ENCODE results near the gene MAT2A. TPM values are rescaled to one million over a fixed set of nuclear protein-coding genes. Genes with fewer than 3 reads are reported as not detected.
"Not testable (repeated sequence)": the region's sequence is repeated elsewhere in the genome, so short reads cannot be mapped to it uniquely, and the experiment has no call there.

The MAT2A gene
- total and polyA plus RNA-seq, 2 experiments from 2014 or later = 225 to 405 TPM

DNA sequence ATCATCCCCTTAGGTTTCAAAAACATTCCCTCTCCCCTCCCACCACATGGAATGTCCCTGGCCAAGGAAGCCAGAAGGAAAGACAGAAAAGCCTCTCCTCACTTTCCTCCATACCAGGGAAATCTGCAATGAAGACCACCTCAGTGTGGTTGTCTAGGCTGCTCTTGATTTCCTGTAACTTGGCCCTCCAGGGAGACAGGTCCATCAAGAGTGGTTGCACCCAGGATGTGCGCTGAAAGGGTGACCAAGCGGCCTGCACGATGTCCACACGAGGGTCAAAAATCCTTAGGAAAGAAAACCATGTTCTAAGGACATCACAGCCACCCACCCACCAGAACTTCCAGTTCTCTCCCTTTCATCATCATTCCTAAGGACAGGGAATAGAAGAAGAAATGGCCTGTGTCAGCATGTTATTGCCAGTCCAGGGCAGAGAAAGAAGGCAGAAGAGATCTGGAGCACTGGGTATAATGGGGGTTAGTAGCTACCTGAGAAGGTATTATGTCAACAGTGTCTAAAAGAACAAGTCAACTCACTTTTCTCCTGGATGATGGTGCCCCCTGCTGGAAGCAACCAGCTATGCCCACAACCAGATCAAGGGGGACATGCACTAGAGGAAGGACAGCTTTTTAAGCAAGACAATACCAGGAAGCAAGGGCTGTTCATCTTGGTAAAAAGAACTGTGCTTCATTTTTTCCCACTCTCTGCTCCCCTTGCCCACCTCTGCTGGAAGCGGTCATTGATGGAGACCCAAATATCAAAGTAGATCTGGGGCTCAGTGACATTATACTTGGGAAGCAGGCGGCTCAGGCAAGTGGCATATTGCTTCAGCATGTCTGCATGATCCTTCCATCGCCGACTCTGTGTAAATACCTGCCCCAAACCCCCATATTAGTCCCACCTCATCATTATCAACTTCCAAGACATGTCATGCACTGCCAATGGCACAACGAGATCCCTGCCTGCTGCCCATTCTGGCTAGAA lies 13.0 kb downstream of the MAT2A start:
- Histone ChIP-seq H3K4me3 (no peak overlapping the region), H3K9me3 (ENCODE audit: low read depth) (no peaks in the 10 kb centered on the region), H3K36me3 (peaks cover 29% of the 10 kb centered on the region), H3K4me1 (ENCODE audit: low read depth) (no peaks in the 10 kb centered on the region), H3K27ac (no peak overlapping the region), H3K27me3 (no peaks in the 10 kb centered on the region)
- TF ChIP-seq, protein P1, sequence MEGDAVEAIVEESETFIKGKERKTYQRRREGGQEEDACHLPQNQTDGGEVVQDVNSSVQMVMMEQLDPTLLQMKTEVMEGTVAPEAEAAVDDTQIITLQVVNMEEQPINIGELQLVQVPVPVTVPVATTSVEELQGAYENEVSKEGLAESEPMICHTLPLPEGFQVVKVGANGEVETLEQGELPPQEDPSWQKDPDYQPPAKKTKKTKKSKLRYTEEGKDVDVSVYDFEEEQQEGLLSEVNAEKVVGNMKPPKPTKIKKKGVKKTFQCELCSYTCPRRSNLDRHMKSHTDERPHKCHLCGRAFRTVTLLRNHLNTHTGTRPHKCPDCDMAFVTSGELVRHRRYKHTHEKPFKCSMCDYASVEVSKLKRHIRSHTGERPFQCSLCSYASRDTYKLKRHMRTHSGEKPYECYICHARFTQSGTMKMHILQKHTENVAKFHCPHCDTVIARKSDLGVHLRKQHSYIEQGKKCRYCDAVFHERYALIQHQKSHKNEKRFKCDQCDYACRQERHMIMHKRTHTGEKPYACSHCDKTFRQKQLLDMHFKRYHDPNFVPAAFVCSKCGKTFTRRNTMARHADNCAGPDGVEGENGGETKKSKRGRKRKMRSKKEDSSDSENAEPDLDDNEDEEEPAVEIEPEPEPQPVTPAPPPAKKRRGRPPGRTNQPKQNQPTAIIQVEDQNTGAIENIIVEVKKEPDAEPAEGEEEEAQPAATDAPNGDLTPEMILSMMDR (IDR thresholded peaks at IDR 0.05; ENCODE audit: low read depth, low read length) = peak; percentile 92
- DNase-seq (ENCODE audit: low read depth in 1 of 2, low spot score in 1 of 2) = peak; percentile 77 to 83

- TF ChIP-seq, protein P1 (IDR thresholded peaks at IDR 0.05; ENCODE audit: low read depth, low read length) = no peak
- H3K4me3 ChIP-seq = no peak overlapping the region
- H3K9me3 ChIP-seq (ENCODE audit: low read depth) = no peaks in the 10 kb centered on the region
- DNase-seq (ENCODE audit: low read depth in 1 of 2, low spot score in 1 of 2) = no peak
- H3K27ac ChIP-seq = no peak overlapping the region
- H3K36me3 ChIP-seq = peaks cover 29% of the 10 kb centered on the region
- H3K27me3 ChIP-seq = no peaks in the 10 kb centered on the region
- H3K4me1 ChIP-seq (ENCODE audit: low read depth) = no peaks in the 10 kb centered on the region
These were observed 14.2 kb downstream of the MAT2A start for GRCh38 chr2:85553184-85553583.

DNA sequence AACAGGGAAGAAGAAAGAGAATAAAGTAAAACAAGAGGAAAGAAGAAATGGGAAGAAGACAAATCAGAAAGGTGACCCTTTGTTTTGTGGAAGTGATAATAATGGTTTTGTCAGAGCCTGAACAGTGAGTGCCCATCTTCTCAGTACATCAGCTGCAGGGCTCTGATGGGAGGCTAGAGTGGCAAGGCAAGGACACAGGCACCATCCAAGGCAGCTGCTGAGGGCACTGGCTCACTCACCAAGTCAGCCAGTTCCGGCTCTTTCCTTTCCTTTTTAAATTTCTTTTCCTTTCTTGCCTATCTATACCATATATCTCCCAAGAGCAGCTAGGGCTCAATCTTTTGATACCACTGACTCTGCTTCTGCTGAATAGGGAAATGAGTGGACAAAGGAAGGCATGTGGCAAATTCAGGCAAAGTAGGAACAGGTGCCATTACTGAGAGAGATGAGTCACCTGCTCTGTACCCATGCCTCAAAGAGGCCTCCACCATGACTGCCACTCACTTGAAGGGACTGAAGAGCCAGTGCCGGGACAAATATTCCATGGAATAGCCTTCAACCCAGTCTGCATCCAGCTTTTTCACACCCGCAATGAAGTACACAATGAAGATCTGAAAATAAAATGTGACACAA lies 16.1 kb downstream of the MAT2A start:
- Histone ChIP-seq H3K27ac (no peak overlapping the region), H3K27me3 (no peaks in the 10 kb centered on the region), H3K4me3 (no peak overlapping the region), H3K36me3 (peaks cover 27% of the 10 kb centered on the region), H3K4me1 (ENCODE audit: low read depth) (no peaks in the 10 kb centered on the region), H3K9me3 (ENCODE audit: low read depth) (no peaks in the 10 kb centered on the region)
- TF ChIP-seq, protein P1 (IDR thresholded peaks at IDR 0.05; ENCODE audit: low read depth, low read length) = no peak
- DNase-seq (ENCODE audit: low read depth in 1 of 2, low spot score in 1 of 2) = no peak

- DNase-seq (ENCODE audit: low read depth in 1 of 2, low spot score in 1 of 2) = no peak
- Histone ChIP-seq H3K4me1 (ENCODE audit: low read depth) (no peaks in the 10 kb centered on the region), H3K36me3 (peaks cover 15% of the 10 kb centered on the region), H3K27ac (no peak overlapping the region), H3K27me3 (no peaks in the 10 kb centered on the region), H3K9me3 (ENCODE audit: low read depth) (no peaks in the 10 kb centered on the region), H3K4me3 (no peak overlapping the region)
- TF ChIP-seq, protein P1 (IDR thresholded peaks at IDR 0.05; ENCODE audit: low read depth, low read length) = no peak
These were observed 18.2 kb downstream of the MAT2A start for GRCh38 chr2:85557130-85557529.

GRCh38 chr2:85558160-85558559 lies 19.2 kb downstream of the MAT2A start:
- Histone ChIP-seq H3K4me3 (no peak overlapping the region), H3K36me3 (peaks cover 8% of the 10 kb centered on the region), H3K4me1 (ENCODE audit: low read depth) (no peaks in the 10 kb centered on the region), H3K9me3 (ENCODE audit: low read depth) (no peaks in the 10 kb centered on the region), H3K27ac (no peak overlapping the region), H3K27me3 (no peaks in the 10 kb centered on the region)
- DNase-seq (ENCODE audit: low read depth in 1 of 2, low spot score in 1 of 2) = no peak
- TF ChIP-seq, protein P1 (IDR thresholded peaks at IDR 0.05; ENCODE audit: low read depth, low read length) = no peak

DNA sequence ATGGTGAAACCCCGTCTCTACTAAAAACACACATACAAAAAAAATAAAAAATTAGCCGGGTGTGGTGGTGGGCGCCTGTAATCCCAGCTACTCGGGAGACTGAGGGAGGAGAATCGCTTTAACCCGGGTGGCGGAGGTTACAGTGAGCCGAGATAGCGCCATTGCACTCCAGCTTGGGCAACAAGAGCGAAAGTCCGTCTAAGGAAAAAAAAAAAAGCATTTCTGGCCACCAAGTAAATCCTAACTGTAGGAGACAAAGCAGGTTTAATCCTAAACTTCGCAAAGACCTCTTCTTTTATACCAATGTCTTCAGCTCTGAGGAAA lies 21.4 kb downstream of the MAT2A start:
- not testable (repeated sequence) for H3K36me3 ChIP-seq; H3K4me1 ChIP-seq (ENCODE audit: low read depth)

More for the DNA sequence above, 21.4 kb downstream of the MAT2A start:
- not testable (repeated sequence) for H3K9me3 ChIP-seq (ENCODE audit: low read depth); H3K27ac ChIP-seq; H3K27me3 ChIP-seq; DNase-seq (ENCODE audit: low read depth in 1 of 2, low spot score in 1 of 2)
- peak overlapping the region; percentile 89 for H3K4me3 ChIP-seq
